ELF-1 (cell line): ENCODE data around the gene ST3GAL3.

Experiments used
- DNase-seq: peaks from one replicate; pipeline ENCODE4 v3.0.0-alpha.2; 2016; ENCODE audit warnings: low read depth, low spot score

ST3GAL3 gene, protein sequence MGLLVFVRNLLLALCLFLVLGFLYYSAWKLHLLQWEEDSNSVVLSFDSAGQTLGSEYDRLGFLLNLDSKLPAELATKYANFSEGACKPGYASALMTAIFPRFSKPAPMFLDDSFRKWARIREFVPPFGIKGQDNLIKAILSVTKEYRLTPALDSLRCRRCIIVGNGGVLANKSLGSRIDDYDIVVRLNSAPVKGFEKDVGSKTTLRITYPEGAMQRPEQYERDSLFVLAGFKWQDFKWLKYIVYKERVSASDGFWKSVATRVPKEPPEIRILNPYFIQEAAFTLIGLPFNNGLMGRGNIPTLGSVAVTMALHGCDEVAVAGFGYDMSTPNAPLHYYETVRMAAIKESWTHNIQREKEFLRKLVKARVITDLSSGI

GRCh38 chr1:43707190-43708001, at the start of gene ST3GAL3:
Gene ST3GAL3, plus strand, starts transcription at chr1:43707536. Its CDS starts 28,727 bp downstream, at chr1:43736263.
- peak; percentile 92 for DNase-seq

- peak; percentile 14 for DNase-seq
Observed at GRCh38 chr1:43659212-43660166, 47.8 kb upstream of the ST3GAL3 start.

DNA sequence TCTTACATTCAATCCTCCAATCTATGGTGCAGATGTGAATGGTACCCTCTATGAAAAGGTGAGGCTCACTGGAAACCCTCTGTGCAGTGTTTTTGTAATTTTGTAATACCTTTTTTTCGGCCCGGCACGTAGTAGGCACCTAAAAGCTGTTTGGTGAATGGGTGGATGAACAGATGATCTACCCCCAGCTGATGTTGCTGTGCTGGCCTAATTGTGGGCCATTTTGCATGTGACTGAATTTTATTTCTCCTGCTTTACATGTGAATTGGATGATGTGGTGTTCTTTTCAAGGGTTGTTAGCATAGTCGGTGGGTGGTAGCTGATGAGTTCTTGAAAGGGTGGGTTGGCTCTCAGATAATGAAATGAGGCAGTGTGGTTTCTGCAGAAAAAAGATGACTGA, 47.0 kb upstream of the ST3GAL3 start:
- DNase-seq: peak; percentile 71

DNA sequence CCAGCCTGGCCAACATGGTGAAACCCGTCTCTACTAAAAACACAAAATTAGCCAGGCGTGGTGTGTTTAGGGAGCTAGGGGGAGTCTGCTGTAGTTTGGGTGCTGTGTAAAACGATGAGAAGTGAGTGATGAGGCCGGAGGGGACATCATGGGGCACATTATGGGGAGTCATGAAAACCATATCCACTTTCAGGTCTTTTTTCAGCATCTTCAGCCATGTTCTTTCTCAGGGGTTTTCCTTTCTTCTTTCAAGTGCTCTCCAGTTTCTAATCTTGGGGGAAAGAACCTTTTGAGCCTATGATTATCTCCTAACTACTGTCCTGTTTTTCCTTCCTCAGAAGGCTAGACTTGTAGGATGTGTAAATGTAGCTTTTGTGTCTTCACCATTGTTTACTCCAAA, 43.0 kb upstream of the ST3GAL3 start:
- no peak for DNase-seq

- DNase-seq: peak; percentile 9
Observed at GRCh38 chr1:43666608-43667007, 40.7 kb upstream of the ST3GAL3 start.

GRCh38 chr1:43668956-43669355, 38.4 kb upstream of the ST3GAL3 start:
- no peak for DNase-seq

- no peak for DNase-seq
Observed at GRCh38 chr1:43669878-43670277, 37.5 kb upstream of the ST3GAL3 start.

DNA sequence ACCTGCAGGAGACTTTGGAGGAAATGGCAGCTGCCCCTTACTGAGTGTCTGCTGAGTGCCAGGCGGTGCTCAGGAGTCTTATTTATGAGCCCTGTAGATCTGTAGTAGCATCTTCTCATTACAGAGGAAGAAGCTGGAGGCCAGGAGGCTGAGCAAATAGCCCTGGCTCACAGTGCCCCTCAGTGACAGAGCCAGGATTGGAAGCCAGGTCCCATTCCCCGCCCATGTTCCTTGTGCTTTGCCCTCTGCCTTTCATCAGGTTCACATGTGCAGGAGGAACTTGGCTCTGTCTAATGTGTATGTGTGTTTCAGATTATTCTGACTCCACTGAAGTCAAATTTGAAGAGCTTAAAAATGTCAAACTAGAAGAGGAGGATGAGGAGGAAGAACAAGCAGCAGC, 36.1 kb upstream of the ST3GAL3 start:
- no peak for DNase-seq

- no peak for DNase-seq
Observed at GRCh38 chr1:43671626-43672330, 35.6 kb upstream of the ST3GAL3 start.

- no peak for DNase-seq
Observed at GRCh38 chr1:43673261-43673660, 34.1 kb upstream of the ST3GAL3 start.

GRCh38 chr1:43678940-43679339, 28.4 kb upstream of the ST3GAL3 start:
- no peak for DNase-seq

GRCh38 chr1:43683560-43683959, 23.8 kb upstream of the ST3GAL3 start:
- no peak for DNase-seq

DNA sequence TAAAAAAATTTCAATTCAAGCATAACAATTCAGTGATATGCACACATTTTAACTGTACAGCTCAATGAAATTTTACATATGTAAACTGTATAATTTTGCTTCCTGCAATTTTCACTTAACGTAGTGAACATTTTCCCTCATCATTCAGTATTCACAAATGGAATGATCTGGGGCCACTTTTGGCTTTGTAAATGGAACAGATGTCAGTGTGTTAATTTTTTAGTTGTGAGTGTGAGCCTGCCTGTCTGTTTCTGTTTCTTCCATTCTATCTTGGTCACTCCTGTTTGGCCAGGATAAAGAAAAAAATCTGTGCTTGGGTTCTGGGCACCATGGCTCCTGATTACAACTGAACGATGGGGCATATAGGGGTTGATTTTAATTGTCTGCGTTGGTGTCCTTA, 20.5 kb upstream of the ST3GAL3 start:
- DNase-seq: no peak

GRCh38 chr1:43687301-43688108, 19.8 kb upstream of the ST3GAL3 start:
- no peak for DNase-seq

DNA sequence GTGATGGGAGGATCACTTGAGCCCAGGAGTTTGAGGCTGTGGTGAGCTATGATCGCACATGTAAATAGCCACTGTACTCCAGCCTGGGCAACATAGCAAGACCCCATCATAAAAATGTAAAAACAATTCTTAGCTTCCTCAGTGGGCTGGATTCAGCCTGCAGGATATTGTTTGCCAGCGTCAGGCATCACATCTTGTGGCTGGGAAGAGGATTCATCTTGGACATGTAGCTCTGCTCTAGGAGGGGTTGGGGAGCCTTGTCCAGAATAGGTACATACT, 19.3 kb upstream of the ST3GAL3 start:
- DNase-seq: no peak

- DNase-seq: no peak
Observed at GRCh38 chr1:43688594-43689000, 18.7 kb upstream of the ST3GAL3 start.

DNA sequence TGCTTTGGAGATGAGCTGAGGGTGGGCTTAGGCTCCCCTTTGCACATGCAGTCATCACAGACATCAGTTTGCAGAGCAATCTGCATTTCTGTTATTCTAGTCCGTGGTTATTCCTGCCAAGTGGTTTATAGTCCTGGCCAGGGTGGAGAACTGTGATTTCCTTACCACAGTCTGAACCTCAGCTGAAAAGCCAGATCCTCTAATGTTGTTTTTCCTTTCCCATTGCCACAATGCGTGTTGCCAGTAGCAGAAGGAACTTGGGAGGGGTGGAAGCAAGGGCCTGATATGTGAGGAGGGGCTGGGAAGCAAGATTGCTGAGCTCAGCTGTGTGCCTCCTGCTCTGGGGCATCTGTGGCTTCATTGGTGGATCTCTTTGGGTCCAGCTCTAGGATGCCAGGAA, 18.0 kb upstream of the ST3GAL3 start:
- no peak for DNase-seq

DNA sequence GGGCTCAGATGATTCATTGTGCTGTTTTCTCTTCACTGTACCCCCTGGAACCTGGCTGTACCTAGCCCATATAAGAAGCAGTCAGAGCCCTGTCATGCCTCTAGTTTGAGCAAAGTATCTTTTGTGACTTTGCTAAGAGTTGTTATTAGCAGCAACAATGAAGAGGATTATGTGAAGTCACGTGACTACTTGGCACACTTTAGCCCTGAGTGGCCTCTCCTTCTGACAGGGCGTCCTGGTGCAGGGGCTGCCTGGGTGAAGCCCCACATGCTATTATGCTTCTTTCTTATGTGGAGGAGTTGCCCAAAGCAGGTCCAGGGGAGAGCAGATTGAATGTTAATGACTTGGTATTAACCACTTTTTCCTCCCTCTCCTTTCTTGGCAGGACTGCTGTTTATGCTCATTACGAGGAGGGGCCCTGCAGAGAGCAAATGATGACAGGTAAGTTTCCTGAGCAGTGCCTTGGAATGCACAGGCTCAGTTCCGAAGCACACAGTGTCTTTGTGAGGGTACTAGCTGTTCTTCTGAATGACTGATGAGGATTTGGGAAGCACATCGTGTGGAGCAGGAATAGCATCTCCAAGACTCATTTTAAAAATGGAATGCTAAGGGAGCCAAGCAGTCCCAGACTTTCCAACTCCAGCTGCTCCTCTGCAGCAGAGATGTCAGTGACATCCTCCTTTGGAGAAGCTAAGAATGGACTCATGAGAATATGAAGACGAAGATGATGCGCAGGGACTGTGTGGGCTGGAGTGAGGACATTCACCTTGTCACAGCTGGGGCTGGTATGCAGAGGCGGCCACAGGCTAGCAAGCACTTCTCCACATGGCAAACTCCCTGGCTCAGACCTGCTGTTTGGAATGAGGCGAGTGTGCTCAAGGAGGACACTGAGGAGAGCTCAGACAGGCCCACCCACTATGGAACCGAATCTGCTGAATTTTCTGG, 15.2 kb upstream of the ST3GAL3 start:
- DNase-seq: no peak

GRCh38 chr1:43693371-43693770, 14.0 kb upstream of the ST3GAL3 start:
- no peak for DNase-seq
